SK-N-SH (cell line): Measurements from ENCODE around the gene PSMG4. TPM values are rescaled to one million over a fixed set of nuclear protein-coding genes. Genes with fewer than 3 reads are reported as not detected.

ENCODE experiments used
- CTCF ChIA-PET: fragments of 300-600, 350-600 bp; formaldehyde crosslinking; extraction: SDS; loops from one replicate; lab custom pipeline; 2021; lab: Yijun Ruan, JAX
- POLR2A ChIA-PET: fragments of 350-600 bp; sonication (Branson Sonifier 250); formaldehyde crosslinking; extraction: SDS; loops from one replicate; lab custom pipeline; 2020; ENCODE audit warnings: antibody characterized with exemption, inconsistent platforms; lab: Yijun Ruan, JAX
- DNase-seq: peaks from one replicate; pipeline ENCODE4 v3.0.0; 2012
- H2AFZ ChIP-seq: fragments of 200-600 bp; sonication (generic); 2 replicates; pipeline ENCODE4 v1.8.1; 2016; ENCODE audit warnings: antibody characterized with exemption, mild to moderate bottlenecking, low read depth
- H3F3A ChIP-seq: fragments of 200-600 bp; sonication (generic); replicated peaks from 2 replicates; pipeline ENCODE3; 2016; ENCODE audit warnings: antibody characterized with exemption, mild to moderate bottlenecking; ENCODE audit not compliant: insufficient read depth
- H3K27ac ChIP-seq, 2 experiments: fragments of 200-500 bp in 1 of 2; fragments of 200-600 bp in 1 of 2; sonication (Bioruptor generic) in 1 of 2; sonication (generic), shearing (Covaris generic) in 1 of 2; 2 replicates each; pipeline versions ENCODE4 v1.5.1 to v1.6.1; 2014 to 2016; ENCODE audit warnings: low read depth in 2 of 2, inconsistent platforms in 1 of 2, low read length in 1 of 2, mild to moderate bottlenecking in 1 of 2, mixed read lengths in 1 of 2
- H3K27me3 ChIP-seq: fragments of 200-600 bp; sonication (generic), shearing (Covaris generic); 2 replicates; pipeline ENCODE4 v1.6.1; 2016; ENCODE audit warnings: mixed run types; ENCODE audit not compliant: insufficient read depth
- H3K36me3 ChIP-seq, 2 experiments: fragments of 200-500 bp in 1 of 2; fragments of 200-600 bp in 1 of 2; sonication (Bioruptor generic) in 1 of 2; sonication (generic) in 1 of 2; replicated peaks in 1 of 2; 2 replicates each; pipeline versions ENCODE3 to v1.5.1; 2014 to 2016; ENCODE audit warnings: low read length in 1 of 2, mild to moderate bottlenecking in 1 of 2; ENCODE audit not compliant: insufficient read depth in 2 of 2, control insufficient read depth in 1 of 2
- H3K4me1 ChIP-seq, 2 experiments: fragments of 200-500 bp in 1 of 2; fragments of 200-600 bp in 1 of 2; sonication (Bioruptor generic) in 1 of 2; sonication (generic), shearing (Covaris generic) in 1 of 2; 2 replicates each; pipeline versions ENCODE4 v1.5.1 to v1.6.1; 2014 to 2016; ENCODE audit warnings: low read depth in 1 of 2, low read length in 1 of 2, mixed run types in 1 of 2; ENCODE audit not compliant: insufficient read depth in 2 of 2, control insufficient read depth in 1 of 2
- H3K4me2 ChIP-seq: fragments of 200-600 bp; sonication (generic), shearing (Covaris generic); 2 replicates; pipeline ENCODE4 v1.6.1; 2017; ENCODE audit warnings: mixed run types
- H3K4me3 ChIP-seq, 2 experiments: fragments of 200-500 bp in 1 of 2; fragments of 200-600 bp in 1 of 2; sonication (Bioruptor generic) in 1 of 2; sonication (generic), shearing (Covaris generic) in 1 of 2; 2 replicates each; pipeline versions ENCODE4 v1.5.1 to v1.8.1; 2014 to 2016; ENCODE audit warnings: low read depth in 2 of 2, inconsistent platforms in 1 of 2, low read length in 1 of 2, mild to moderate bottlenecking in 1 of 2, mixed read lengths in 1 of 2, moderate library complexity in 1 of 2
- H3K79me2 ChIP-seq: fragments of 200-600 bp; sonication (generic); 2 replicates; pipeline ENCODE4 v1.8.1; 2017; ENCODE audit warnings: mild to moderate bottlenecking; ENCODE audit not compliant: insufficient read depth
- H3K9ac ChIP-seq: fragments of 200-600 bp; sonication (generic); 2 replicates; pipeline ENCODE4 v1.6.1; 2017; ENCODE audit warnings: mixed run types
- H3K9me2 ChIP-seq: fragments of 200-600 bp; sonication (generic); 2 replicates; pipeline ENCODE4 v1.6.1; 2017; ENCODE audit warnings: mixed run types
- H3K9me3 ChIP-seq: fragments of 200-600 bp; sonication (generic); 2 replicates; pipeline ENCODE4 v1.6.1; 2017; ENCODE audit warnings: mixed run types, mild to moderate bottlenecking, moderate library complexity
- H4K20me1 ChIP-seq: fragments of 200-600 bp; sonication (generic); 2 replicates; pipeline ENCODE4 v1.6.1; 2017; ENCODE audit warnings: mild to moderate bottlenecking, mixed run types; ENCODE audit not compliant: insufficient read depth
- CTCF ChIP-seq: fragments of 200-600 bp; sonication (generic); IDR thresholded peaks from 2 replicates; pipeline ENCODE4 v1.6.1; 2017; ENCODE audit warnings: antibody characterized with exemption, mild to moderate bottlenecking, moderate library complexity
- FOSL2 ChIP-seq: IDR thresholded peaks from 2 replicates; pipeline ENCODE4 v1.4.0; 2012; ENCODE audit warnings: low read depth, mild to moderate bottlenecking, moderate library complexity, borderline replicate concordance
- MAX ChIP-seq: IDR thresholded peaks from 2 replicates; pipeline ENCODE4 v1.4.0; 2012; ENCODE audit warnings: low read depth
- MEF2A ChIP-seq: IDR thresholded peaks from 2 replicates; pipeline ENCODE4 v1.4.0; 2012; ENCODE audit warnings: low read depth, borderline replicate concordance
- NRF1 ChIP-seq: IDR thresholded peaks from 2 replicates; pipeline ENCODE4 v1.6.1; 2012; ENCODE audit warnings: low read depth, mild to moderate bottlenecking, low read length
- PBX3 ChIP-seq: IDR thresholded peaks from 2 replicates; pipeline ENCODE4; 2012
- POLR2AphosphoS5 ChIP-seq: IDR thresholded peaks from 2 replicates; pipeline ENCODE4 v1.6.1; 2012; ENCODE audit warnings: low read depth, low read length
- RFX5 ChIP-seq: IDR thresholded peaks from 2 replicates; pipeline ENCODE4 v1.6.1; 2012; ENCODE audit warnings: mild to moderate bottlenecking, improper control_type of control experiment, low read length
- TAF1 ChIP-seq: IDR thresholded peaks from 2 replicates; pipeline ENCODE4 v1.6.1; 2012; ENCODE audit warnings: low read depth, mild to moderate bottlenecking, low read length, moderate library complexity, borderline replicate concordance
- TEAD4 ChIP-seq: IDR thresholded peaks from 2 replicates; pipeline ENCODE4 v1.4.0; 2012; ENCODE audit warnings: mild to moderate bottlenecking, borderline replicate concordance; ENCODE audit not compliant: insufficient read depth
- WGBS: methylation state at CpG from one replicate; pipeline ENCODE4 v1.1.6; 2017; ENCODE audit warnings: low lambda C conversion rate; 5-methylcytosine and 5-hydroxymethylcytosine counted together
- polyA plus RNA-seq, 3 experiments: library from polyadenylated mRNA; depleted of rRNA; stranded (reverse); fragments of >200 nt; gene quantifications; 2 replicates each; pipeline ENCODE4 v1.2.3, GENCODE V29; 2012

The PSMG4 gene
- polyA plus RNA-seq, 1 of the 3 experiments (the other 2 are of a cell fraction), result 61.3 TPM

GRCh38 chr6:3314621-3315467, 56.1 kb downstream of the PSMG4 start:
- no peak for TF ChIP-seq TEAD4
- no peak for TF ChIP-seq RFX5
- TF ChIP-seq POLR2AphosphoS5, result no peak
- Histone ChIP-seq H3K9me3 (no peaks in the 10 kb centered on the region), H3K4me3 (no peak overlapping the region), H3K79me2 (no peaks in the 10 kb centered on the region), H3K27ac (no peak overlapping the region), H3K9ac (no peak overlapping the region), H2AFZ (no peak overlapping the region), H3K9me2 (no peaks in the 10 kb centered on the region), H3F3A (no peaks in the 10 kb centered on the region), H3K4me2 (no peak overlapping the region), H3K27me3 (peaks cover 77% of the 10 kb centered on the region), H4K20me1 (no peaks in the 10 kb centered on the region), H3K36me3 (no peaks in the 10 kb centered on the region), H3K4me1 (peaks cover 0 to 6% of the 10 kb centered on the region in 2 experiments; a peak in 1 of 4 replicates)
- POLR2A ChIA-PET, result no interaction called here
- CTCF ChIA-PET, result no interaction called here
- no peak for DNase-seq
- 44% methylated on average over 18 of the region's 20 CpGs for WGBS

GRCh38 chr6:3315841-3316240, 57.1 kb downstream of the PSMG4 start:
- ChIA-PET POLR2A (interaction anchor here (0.6 kb wide), 1 partner anchor 269 kb away, joined by 3 read pairs; no protein-coding TSS in a partner anchor), CTCF (interaction anchor here (0.7 kb wide), 1 partner anchor 95 kb away, joined by 3 read pairs; no protein-coding TSS in a partner anchor)
- H3K27ac ChIP-seq, result no peak overlapping the region
- no peaks in the 10 kb centered on the region for H3F3A ChIP-seq
- no peak overlapping the region for H3K4me3 ChIP-seq
- no peaks in the 10 kb centered on the region for H3K9me2 ChIP-seq
- H3K9ac ChIP-seq, result no peak overlapping the region
- peaks cover 82% of the 10 kb centered on the region for H3K27me3 ChIP-seq
- no peaks in the 10 kb centered on the region for H3K79me2 ChIP-seq
- no peak overlapping the region for H2AFZ ChIP-seq
- H3K36me3 ChIP-seq, result no peaks in the 10 kb centered on the region
- no peak for TF ChIP-seq CTCF
- TF ChIP-seq NRF1, result no peak
- TF ChIP-seq PBX3, result no peak
- TF ChIP-seq TAF1, result no peak
- no peak for TF ChIP-seq FOSL2
- no peak for TF ChIP-seq MAX
- TF ChIP-seq MEF2A, result no peak
- no peak for DNase-seq
- no peaks in the 10 kb centered on the region for H4K20me1 ChIP-seq
- 64% methylated on average over 8 of the region's 8 CpGs for WGBS
- no peak overlapping the region for H3K4me2 ChIP-seq
- H3K9me3 ChIP-seq, result no peaks in the 10 kb centered on the region
- peaks cover 0 to 6% of the 10 kb centered on the region in 2 experiments; a peak in 1 of 4 replicates for H3K4me1 ChIP-seq
